A549 (cell line): ENCODE data around the gene SLC38A10. TPM values are rescaled to one million over a fixed set of nuclear protein-coding genes. Genes with fewer than 3 reads are reported as not detected.

Source experiments
- ATAC-seq, 2 experiments: fragments of 200-7000 bp in 1 of 2; fragments of >200 bp in 1 of 2; cut with Nextera tagmentation in 1 of 2; cut with Tn5 transposase in 1 of 2; 3 replicates each; pipeline versions ENCODE4 v1.8.0 to v1.9.1; 2018 to 2020; ENCODE audit warnings: mild to moderate bottlenecking in 1 of 2, moderate library complexity in 1 of 2
- CTCF ChIA-PET: fragments of 300-600 bp; sonication (Branson Sonifier 250); formaldehyde crosslinking; extraction: SDS; loops from one replicate; lab custom pipeline; 2021; ENCODE audit warnings: antibody characterized with exemption, inconsistent platforms; lab: Yijun Ruan, JAX
- POLR2A ChIA-PET: fragments of 350-600 bp; formaldehyde crosslinking; extraction: SDS; loops from one replicate; lab custom pipeline; 2021; ENCODE audit warnings: antibody characterized with exemption, inconsistent platforms; lab: Yijun Ruan, JAX
- DNase-seq, 2 experiments: peaks; one replicate each; pipeline versions ENCODE4 v3.0.0 to v3.0.0-alpha.2; 2011 to 2016; ENCODE audit warnings: low read depth in 1 of 2, low spot score in 1 of 2
- FAIRE-seq: peaks from 2 replicates; lab custom pipeline; 2011; peaks lifted over from hg19 to GRCh38; lab: Jason Lieb, UNC
- H3K27ac ChIP-seq, 2 experiments: fragments of >200 bp; sonication (Bioruptor Twin); formaldehyde crosslinking; 3 replicates each; pipeline ENCODE4 v1.5.1; 2016 to 2017
- H3K4me1 ChIP-seq: fragments of >200 bp; sonication (Bioruptor Twin); formaldehyde crosslinking; 3 replicates; pipeline ENCODE4 v1.6.1; 2016
- H3K4me2 ChIP-seq: fragments of >200 bp; sonication (Bioruptor Twin); formaldehyde crosslinking; 3 replicates; pipeline ENCODE4 v1.6.1; 2016
- H3K4me3 ChIP-seq: fragments of >200 bp; sonication (Bioruptor Twin); formaldehyde crosslinking; 3 replicates; pipeline ENCODE4 v1.5.1; 2016
- H3K9me3 ChIP-seq: fragments of >200 bp; sonication (Bioruptor Twin); formaldehyde crosslinking; 3 replicates; pipeline ENCODE4 v1.6.1; 2016
- CBX2 ChIP-seq: fragments of 200-600 bp; sonication (generic); IDR thresholded peaks from 2 replicates; pipeline ENCODE4 v1.6.1; 2016; ENCODE audit warnings: low read depth, mild to moderate bottlenecking, borderline replicate concordance
- CHD2 ChIP-seq: fragments of 150-350 bp; IDR thresholded peaks from 2 replicates; pipeline ENCODE4 v1.6.1; 2014; ENCODE audit warnings: low read length; ENCODE audit not compliant: partially characterized antibody
- CHD4 ChIP-seq: fragments of 200-600 bp; sonication (generic); IDR thresholded peaks from 2 replicates; pipeline ENCODE4 v1.6.1; 2016; ENCODE audit warnings: antibody characterized with exemption, mild to moderate bottlenecking, borderline replicate concordance
- EHMT2 ChIP-seq: fragments of 200-600 bp; sonication (generic); IDR thresholded peaks from 2 replicates; pipeline ENCODE4 v1.6.1; 2016; ENCODE audit warnings: antibody characterized with exemption, low read depth, mild to moderate bottlenecking, moderate library complexity
- ELK1 ChIP-seq: fragments of 150-350 bp; IDR thresholded peaks from 2 replicates; pipeline ENCODE4 v1.6.1; 2014; ENCODE audit warnings: low read depth, mild to moderate bottlenecking, low read length
- EP300 ChIP-seq, 2 experiments: fragments of >200 bp; sonication (Bioruptor Twin); formaldehyde crosslinking; IDR thresholded peaks; 2 replicates in 1 of 2; 3 replicates in 1 of 2; pipeline ENCODE4 v1.6.1; 2016 to 2017
- ESRRA ChIP-seq: fragments of 150-350 bp; IDR thresholded peaks from 2 replicates; pipeline ENCODE4 v1.6.1; 2014; ENCODE audit warnings: mild to moderate bottlenecking, low read length, borderline replicate concordance
- FOXS1 ChIP-seq: fragments of 250-450 bp; sonication (Bioruptor Pico); IDR thresholded peaks from 2 replicates; pipeline ENCODE4 v1.5.0; 2020; ENCODE audit warnings: mild to moderate bottlenecking, moderate library complexity
- HOXB13 ChIP-seq: fragments of 250-450 bp; sonication (Bioruptor Pico); IDR thresholded peaks from 2 replicates; pipeline ENCODE4 v1.5.0; 2020; ENCODE audit warnings: low read depth, mild to moderate bottlenecking, moderate library complexity
- JUN ChIP-seq, 2 experiments: fragments of >200 bp; sonication (Bioruptor Twin); formaldehyde crosslinking; IDR thresholded peaks; 2 replicates in 1 of 2; 3 replicates in 1 of 2; pipeline ENCODE4 v1.6.1; 2016 to 2017
- KDM1A ChIP-seq: fragments of 200-600 bp; sonication (generic); IDR thresholded peaks from 2 replicates; pipeline ENCODE4 v1.6.1; 2016; ENCODE audit warnings: low read depth, mild to moderate bottlenecking
- MAZ ChIP-seq: fragments of 150-350 bp; IDR thresholded peaks from 2 replicates; pipeline ENCODE4 v1.6.1; 2014; ENCODE audit warnings: antibody characterized with exemption, low read depth, low read length, borderline replicate concordance
- NPAS2 ChIP-seq: fragments of 250-450 bp; sonication (Bioruptor Pico); IDR thresholded peaks from 2 replicates; pipeline ENCODE4 v1.8.0; 2022; ENCODE audit warnings: mild to moderate bottlenecking, moderate library complexity, borderline replicate concordance
- POLR2A ChIP-seq: IDR thresholded peaks from 2 replicates; pipeline ENCODE4 v1.6.1; 2012; ENCODE audit warnings: mild to moderate bottlenecking, low read length
- RAD21 ChIP-seq, 2 experiments: fragments of >200 bp in 1 of 2; sonication (Bioruptor Twin) in 1 of 2; formaldehyde crosslinking in 1 of 2; IDR thresholded peaks in 1 of 2; conservative IDR thresholded peaks in 1 of 2; 2 replicates in 1 of 2; 3 replicates in 1 of 2; pipeline ENCODE4 v1.6.1; 2012 to 2018; ENCODE audit warnings: inconsistent platforms in 1 of 2
- ZNF302 ChIP-seq: fragments of 250-450 bp; sonication (Bioruptor Pico); IDR thresholded peaks from 2 replicates; pipeline ENCODE4 v1.9.0; 2021; ENCODE audit warnings: inconsistent platforms, mild to moderate bottlenecking, moderate library complexity
- WGBS: methylation state at CpG from one replicate; pipeline ENCODE4 v1.1.6; 2017; ENCODE audit errors: missing lambda C conversion rate; 5-methylcytosine and 5-hydroxymethylcytosine counted together
- polyA plus RNA-seq, 4 experiments: library from polyadenylated mRNA; depleted of rRNA in 3 of 4; stranded (reverse); fragments of >200 nt; fragmentation: RNase III in 1 of 4; extraction: RNeasy Plus Mini Kit Qiagen cat#74134 plus additional on column Dnase treatment in 1 of 4; gene quantifications; 2 replicates in 3 of 4; 3 replicates in 1 of 4; pipeline ENCODE4 v1.2.3, GENCODE V29; 2011 to 2017
- TF ChIP-seq, protein P1 (sequence below): fragments of >200 bp; sonication (Bioruptor Twin); formaldehyde crosslinking; IDR thresholded peaks from 3 replicates; pipeline ENCODE4 v1.5.1; 2016
- TF ChIP-seq, protein P2 (sequence below): fragments of >200 bp; sonication (Bioruptor Twin); formaldehyde crosslinking; IDR thresholded peaks from 2 replicates; pipeline ENCODE4 v1.6.1; 2016

The SLC38A10 gene
- polyA plus RNA-seq, 2 of the 4 experiments (the other 2 are of a cell fraction), result 35.8 to 67.4 TPM

GRCh38 chr17:81337476-81337879 is 42.4 kb upstream of the SLC38A10 start:
- TF ChIP-seq CHD4 (no peak), EP300 (IDR thresholded peaks at IDR 0.05) (no peak), JUN (IDR thresholded peaks at IDR 0.05) (peak in 1 of 2 experiments; percentile 15; a peak in 1 of 5 replicates)
- TF ChIP-seq, protein P1, sequence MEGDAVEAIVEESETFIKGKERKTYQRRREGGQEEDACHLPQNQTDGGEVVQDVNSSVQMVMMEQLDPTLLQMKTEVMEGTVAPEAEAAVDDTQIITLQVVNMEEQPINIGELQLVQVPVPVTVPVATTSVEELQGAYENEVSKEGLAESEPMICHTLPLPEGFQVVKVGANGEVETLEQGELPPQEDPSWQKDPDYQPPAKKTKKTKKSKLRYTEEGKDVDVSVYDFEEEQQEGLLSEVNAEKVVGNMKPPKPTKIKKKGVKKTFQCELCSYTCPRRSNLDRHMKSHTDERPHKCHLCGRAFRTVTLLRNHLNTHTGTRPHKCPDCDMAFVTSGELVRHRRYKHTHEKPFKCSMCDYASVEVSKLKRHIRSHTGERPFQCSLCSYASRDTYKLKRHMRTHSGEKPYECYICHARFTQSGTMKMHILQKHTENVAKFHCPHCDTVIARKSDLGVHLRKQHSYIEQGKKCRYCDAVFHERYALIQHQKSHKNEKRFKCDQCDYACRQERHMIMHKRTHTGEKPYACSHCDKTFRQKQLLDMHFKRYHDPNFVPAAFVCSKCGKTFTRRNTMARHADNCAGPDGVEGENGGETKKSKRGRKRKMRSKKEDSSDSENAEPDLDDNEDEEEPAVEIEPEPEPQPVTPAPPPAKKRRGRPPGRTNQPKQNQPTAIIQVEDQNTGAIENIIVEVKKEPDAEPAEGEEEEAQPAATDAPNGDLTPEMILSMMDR, result no peak
- Histone ChIP-seq H3K4me2 (peak overlapping the region; percentile 53), H3K9me3 (no peaks in the 10 kb centered on the region), H3K4me1 (peaks cover 76% of the 10 kb centered on the region), H3K27ac (peak overlapping the region; percentile 23 to 96; a peak in 5 of 6 replicates), H3K4me3 (no peak overlapping the region)
- DNase-seq, result peak; percentile 47 to 76
- POLR2A ChIA-PET, result interaction anchor here (0.8 kb wide), 1 partner anchor 8 kb away, joined by 3 read pairs; no protein-coding TSS in a partner anchor
- peak; percentile 27 to 30; a peak in 4 of 6 replicates for ATAC-seq
- CTCF ChIA-PET, result interaction anchor here (0.9 to 4.3 kb wide), 4 partner anchors 16 to 146 kb away, joined by 3 to 23 read pairs (median 10); no protein-coding TSS in a partner anchor
- WGBS, result 39% methylated on average over 14 of the region's 14 CpGs
- FAIRE-seq, result no peak

DNA sequence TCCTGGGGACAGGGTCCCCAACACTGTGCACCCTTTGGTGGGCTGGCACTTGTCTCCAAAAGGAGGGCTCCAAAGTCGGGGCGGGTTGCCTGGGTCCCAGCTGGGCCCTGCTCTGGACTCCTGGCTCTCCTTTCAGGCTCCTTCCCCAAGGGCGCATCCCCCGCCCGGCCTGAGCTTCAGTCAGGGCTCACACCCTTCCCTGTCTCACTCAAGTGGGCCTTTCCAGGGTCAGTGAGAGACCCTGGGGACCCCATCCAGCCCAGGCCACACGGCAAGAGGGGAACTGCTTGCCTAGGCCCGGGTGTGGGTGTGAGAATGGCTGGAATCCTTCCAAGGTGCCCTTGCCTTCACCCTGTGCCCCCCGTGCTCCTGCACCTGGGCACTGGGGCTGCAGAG is 41.8 kb upstream of the SLC38A10 start:
- CTCF ChIA-PET, result interaction anchor here (0.9 to 4.3 kb wide), 4 partner anchors 16 to 147 kb away, joined by 3 to 23 read pairs (median 10); no protein-coding TSS in a partner anchor
- ATAC-seq, result no peak

GRCh38 chr17:81336296-81336929 is 41.3 kb upstream of the SLC38A10 start:
- no peak for FAIRE-seq
- peaks cover 71% of the 10 kb centered on the region for H3K4me1 ChIP-seq
- 96% methylated on average over 7 of the region's 7 CpGs for WGBS

More for the DNA sequence above, 41.8 kb upstream of the SLC38A10 start:
- TF ChIP-seq ELK1, result no peak
- TF ChIP-seq, protein P1, result no peak
- Histone ChIP-seq H3K4me3 (no peak overlapping the region), H3K9me3 (no peaks in the 10 kb centered on the region), H3K4me2 (peak overlapping the region; percentile 53), H3K4me1 (peaks cover 76% of the 10 kb centered on the region), H3K27ac (peak overlapping the region; percentile 2 to 96; a peak in 5 of 6 replicates)
- FAIRE-seq (no peak), DNase-seq (no peak)
- POLR2A ChIA-PET, result no interaction called here
- WGBS, result 66% methylated on average over 6 of the region's 8 CpGs

DNA sequence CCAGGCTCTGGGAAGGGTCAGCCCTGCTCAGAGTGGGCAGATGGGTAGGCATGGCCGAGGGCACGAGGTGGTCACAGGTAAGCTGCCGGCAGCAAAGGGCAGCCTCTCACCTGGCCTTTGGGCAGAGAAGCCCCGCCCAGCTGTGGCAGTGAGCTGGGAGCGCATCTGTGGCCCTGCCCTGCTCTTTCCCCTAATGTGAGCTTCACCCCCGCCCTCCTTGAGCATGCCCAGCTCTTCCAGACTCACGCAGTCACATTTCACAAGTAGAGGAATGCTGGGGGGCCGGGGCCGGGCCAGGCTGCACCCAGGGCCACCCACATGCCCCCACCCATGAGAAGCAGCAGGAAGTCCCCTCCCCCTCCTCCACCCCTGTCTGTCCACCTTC is 40.7 kb upstream of the SLC38A10 start:
- DNase-seq (peak in 1 of 2 experiments; percentile 58), ATAC-seq (no peak), FAIRE-seq (no peak)
- POLR2A ChIA-PET, result no interaction called here
- H3K4me1 ChIP-seq, result peaks cover 71% of the 10 kb centered on the region
- no peaks in the 10 kb centered on the region for H3K9me3 ChIP-seq
- peak overlapping the region in 1 of 2 experiments; percentile 64; a peak in 3 of 6 replicates for H3K27ac ChIP-seq
- peak overlapping the region; percentile 42 for H3K4me2 ChIP-seq
- no peak overlapping the region for H3K4me3 ChIP-seq
- CTCF ChIA-PET, result interaction anchor here (0.7 to 4.3 kb wide), 6 partner anchors 11 to 148 kb away, joined by 3 to 23 read pairs (median 12); no protein-coding TSS in a partner anchor
- 56% methylated on average over 9 of the region's 9 CpGs for WGBS
- TF ChIP-seq MAZ, result no peak
- no peak for TF ChIP-seq NPAS2 (CRISPR knock-in tag)
- TF ChIP-seq ESRRA, result no peak
- no peak for TF ChIP-seq EP300 (IDR thresholded peaks at IDR 0.05)
- no peak for TF ChIP-seq ZNF302 (CRISPR knock-in tag)
- TF ChIP-seq EHMT2, result no peak
- TF ChIP-seq, protein P2, sequence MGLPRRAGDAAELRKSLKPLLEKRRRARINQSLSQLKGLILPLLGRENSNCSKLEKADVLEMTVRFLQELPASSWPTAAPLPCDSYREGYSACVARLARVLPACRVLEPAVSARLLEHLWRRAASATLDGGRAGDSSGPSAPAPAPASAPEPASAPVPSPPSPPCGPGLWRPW, result no peak
- TF ChIP-seq POLR2A, result no peak
- no peak for TF ChIP-seq FOXS1 (CRISPR knock-in tag)
- TF ChIP-seq ELK1, result no peak
- TF ChIP-seq RAD21 (conservative IDR thresholded peaks at IDR 0.05 in 1 of 2, IDR thresholded peaks at IDR 0.05 in 1 of 2), result no peak
- no peak for TF ChIP-seq CHD2
- no peak for TF ChIP-seq HOXB13 (CRISPR knock-in tag)

More at GRCh38 chr17:81336296-81336929, 41.3 kb upstream of the SLC38A10 start:
- no peaks in the 10 kb centered on the region for H3K9me3 ChIP-seq
- ATAC-seq (no peak), DNase-seq (no peak)
- H3K4me2 ChIP-seq, result peak overlapping the region; percentile 53
- POLR2A ChIA-PET, result no interaction called here
- peak overlapping the region; percentile 2 to 96; a peak in 5 of 6 replicates for H3K27ac ChIP-seq
- CTCF ChIA-PET, result interaction anchor here (0.7 to 4.3 kb wide), 6 partner anchors 15 to 148 kb away, joined by 3 to 23 read pairs (median 6); no protein-coding TSS in a partner anchor
- TF ChIP-seq CBX2 (no peak), CHD4 (no peak), KDM1A (no peak), JUN (IDR thresholded peaks at IDR 0.05) (no peak), ESRRA (no peak)
- TF ChIP-seq, protein P2, result no peak
- no peak overlapping the region for H3K4me3 ChIP-seq
